ENCODE measurements around the gene STXBP5. TPM values are rescaled to one million over a fixed set of nuclear protein-coding genes. Genes with fewer than 3 reads are reported as not detected.

STXBP5 gene
- total and polyA plus RNA-seq, 9 of the 15 experiments (the other 6 are each of a cell fraction or from before 2014, with no cell fraction given): 23.3 to 172 (median 71.5) TPM

- peak; percentile 94 for TF ChIP-seq MAFF (IDR thresholded peaks at IDR 0.05; ENCODE audit: low read length)
- no peak for TF ChIP-seq ZNF146 (CRISPR knock-in tag; IDR thresholded peaks at IDR 0.05; ENCODE audit: unreplicated experiment)
- TF ChIP-seq ZNF398 (CRISPR knock-in tag; IDR thresholded peaks at IDR 0.05): no peak
- no peak for TF ChIP-seq CEBPB (tag; IDR thresholded peaks at IDR 0.05)
- peak; percentile 14; the same call in 1 of the 2 replicates for TF ChIP-seq POLR2AphosphoS5 (IDR thresholded peaks at IDR 0.05; ENCODE audit: control insufficient read depth, insufficient read depth, low read depth, low read length)
- TF ChIP-seq NFYB (IDR thresholded peaks at IDR 0.05; ENCODE audit: extremely low read depth, insufficient read length): no peak
- TF ChIP-seq HNRNPL (IDR thresholded peaks at IDR 0.05; ENCODE audit: low read depth, low read length): no peak
- TF ChIP-seq ARID1B (IDR thresholded peaks at IDR 0.05): no peak
- no peak for TF ChIP-seq TEAD1 (CRISPR knock-in tag; IDR thresholded peaks at IDR 0.05)
- no peak for TF ChIP-seq HNRNPUL1 (IDR thresholded peaks at IDR 0.05; ENCODE audit: low read length)
- no peak for TF ChIP-seq ETS2 (tag; IDR thresholded peaks at IDR 0.05; ENCODE audit: borderline replicate concordance, poor library complexity, severe bottlenecking)
- no peak for TF ChIP-seq RCOR1 (IDR thresholded peaks at IDR 0.05; ENCODE audit: borderline replicate concordance in 1 of 2, low read depth in 2 of 2, low read length in 2 of 2)
- TF ChIP-seq ZSCAN32 (CRISPR knock-in tag; IDR thresholded peaks at IDR 0.05): no peak
Observed at GRCh38 chr6:147234685-147235084, 30.5 kb downstream of the STXBP5 start (continued).

All from K562 (cell line).